ENCODE results near the gene SNRK. TPM values are rescaled to one million over a fixed set of nuclear protein-coding genes. Genes with fewer than 3 reads are reported as not detected.

SNRK gene
- polyA plus RNA-seq, 1 donor: 30.4 TPM

DNA sequence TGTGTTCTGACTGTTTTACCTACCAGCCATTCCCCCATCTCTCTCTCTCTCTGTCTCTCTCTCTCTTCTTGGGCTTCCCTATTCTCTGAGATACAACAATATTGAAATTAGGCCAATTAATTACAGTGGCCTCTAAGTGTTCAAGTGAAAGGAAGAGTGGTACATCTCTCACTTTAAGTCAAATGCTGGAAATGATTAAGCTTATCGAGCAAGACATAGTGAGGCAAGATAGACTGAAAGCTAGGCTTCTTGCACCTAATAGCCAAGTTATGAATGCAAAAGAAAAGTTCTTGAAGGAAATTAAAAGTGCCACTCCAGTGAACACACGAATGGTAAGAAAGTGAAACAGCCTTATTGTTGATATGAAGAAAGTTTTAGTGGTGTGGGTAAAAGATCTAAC is 21.3 kb downstream of the SNRK start:
- DNase-seq (ENCODE audit: low read depth): no peak

DNA sequence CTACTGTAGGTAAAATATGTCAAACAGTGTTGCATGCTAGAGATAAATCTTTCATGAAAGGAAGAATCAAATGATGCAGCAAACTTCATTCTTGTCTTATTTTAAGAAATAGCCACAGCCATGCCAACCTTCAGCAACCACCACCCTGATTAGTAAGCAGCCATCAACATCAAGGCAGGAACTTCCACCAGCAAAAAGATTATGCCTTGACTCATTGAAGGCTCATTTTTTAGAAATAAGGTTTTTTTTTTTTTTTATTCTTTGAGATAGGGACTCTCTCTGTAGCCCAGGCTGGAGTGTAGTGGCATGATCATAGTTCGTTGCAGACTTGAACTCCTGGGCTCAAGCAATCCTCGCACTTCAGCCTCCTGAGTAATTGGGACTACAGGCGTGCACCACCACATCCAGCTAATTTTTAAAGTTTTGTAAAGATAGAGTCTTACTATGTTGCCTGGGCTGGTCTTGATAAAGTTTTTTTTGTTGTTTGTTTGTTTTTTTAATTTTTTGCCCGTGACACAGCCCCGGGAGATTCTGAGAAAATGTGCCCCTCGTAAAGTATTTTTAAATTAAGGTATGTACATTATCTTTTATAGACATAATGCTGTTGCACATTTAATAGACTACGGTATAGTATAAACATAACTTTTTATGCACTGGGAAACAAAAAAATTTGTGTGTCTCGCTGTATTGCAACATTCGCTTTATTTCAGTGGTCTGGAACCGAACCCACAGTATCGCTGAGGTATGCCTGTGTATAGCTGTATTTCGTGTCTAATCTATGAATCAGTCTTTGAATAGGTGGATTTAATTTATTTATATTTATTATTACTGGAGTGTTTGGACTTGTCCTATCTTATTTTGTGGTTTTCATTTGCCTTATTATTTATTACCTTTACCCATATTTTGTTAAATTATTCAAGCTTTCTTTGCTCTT is 23.3 kb downstream of the SNRK start:
- DNase-seq (ENCODE audit: low read depth): no peak

DNA sequence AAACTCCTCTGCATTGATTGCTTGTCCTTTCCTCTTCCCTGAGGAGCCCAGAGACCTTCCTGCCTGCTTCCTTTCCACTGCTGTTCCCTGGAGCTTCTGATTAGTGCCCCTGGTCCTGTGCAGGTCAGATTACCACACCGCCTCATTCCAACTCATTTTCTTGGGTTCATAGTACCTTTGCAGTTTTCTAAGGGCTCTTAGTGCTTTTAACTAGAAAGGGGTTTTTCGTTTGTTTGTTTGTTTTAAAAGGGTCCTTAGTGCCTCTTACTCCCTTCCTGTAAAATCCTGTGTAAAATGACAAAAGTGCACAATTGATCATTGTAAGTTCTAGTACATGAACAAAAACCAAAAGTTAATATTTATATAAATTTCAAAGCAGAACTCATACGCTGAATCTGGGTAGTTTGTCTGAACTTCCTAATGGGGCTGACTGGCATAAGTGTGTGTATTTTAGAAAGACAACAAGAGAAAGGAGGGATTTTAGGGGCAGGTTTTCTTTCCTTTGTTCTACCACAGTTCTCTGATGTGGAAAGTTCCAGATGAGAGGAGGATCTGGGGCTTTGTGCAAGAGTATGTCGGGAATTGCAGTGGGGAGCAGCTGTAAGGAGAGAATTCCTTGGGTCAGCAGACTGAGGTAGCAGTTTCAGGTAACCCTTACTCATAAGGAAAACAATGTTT is 30.6 kb downstream of the SNRK start:
- no peak for DNase-seq (ENCODE audit: low read depth)

DNA sequence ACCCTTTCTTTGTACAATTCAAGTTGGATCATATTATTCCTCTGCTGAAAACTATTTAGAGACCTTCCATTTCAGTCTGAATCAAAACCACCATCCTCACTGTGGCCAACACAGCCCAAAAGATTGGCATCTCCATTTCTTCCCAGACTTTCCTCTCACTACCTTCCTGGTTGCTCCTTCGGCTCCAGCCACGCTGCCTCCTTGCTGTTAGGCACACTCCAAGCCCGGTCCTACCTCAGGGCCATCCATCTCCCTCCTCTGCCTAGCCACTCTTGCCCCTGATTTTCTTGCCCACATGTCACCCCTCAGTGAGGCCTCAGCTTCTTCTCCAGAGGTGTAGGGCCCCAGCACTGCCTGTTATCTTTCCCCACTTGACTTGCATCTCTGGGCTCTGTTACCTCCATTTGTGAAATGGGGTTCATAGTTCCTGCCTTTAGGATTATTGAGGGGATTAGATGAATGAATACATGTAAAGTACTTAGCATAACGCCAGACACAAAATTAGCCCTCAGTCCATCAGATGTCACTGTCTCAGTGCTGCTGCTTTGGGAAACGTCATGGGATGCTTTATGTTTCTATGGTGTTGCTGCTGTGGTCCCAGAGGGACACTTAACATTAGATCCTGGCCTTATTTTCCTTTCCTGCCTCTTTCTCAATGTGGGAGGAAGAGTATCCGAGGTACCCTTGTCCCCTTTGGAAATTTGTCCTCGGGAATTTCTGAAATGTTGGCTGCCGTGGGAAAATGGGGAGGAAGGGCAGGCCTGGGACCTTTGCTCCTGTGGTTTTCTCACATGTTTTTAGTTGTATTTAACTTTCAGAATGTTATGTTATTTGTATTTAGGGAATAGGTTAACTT is 31.3 kb downstream of the SNRK start:
- no peak for DNase-seq (ENCODE audit: low read depth)

DNA sequence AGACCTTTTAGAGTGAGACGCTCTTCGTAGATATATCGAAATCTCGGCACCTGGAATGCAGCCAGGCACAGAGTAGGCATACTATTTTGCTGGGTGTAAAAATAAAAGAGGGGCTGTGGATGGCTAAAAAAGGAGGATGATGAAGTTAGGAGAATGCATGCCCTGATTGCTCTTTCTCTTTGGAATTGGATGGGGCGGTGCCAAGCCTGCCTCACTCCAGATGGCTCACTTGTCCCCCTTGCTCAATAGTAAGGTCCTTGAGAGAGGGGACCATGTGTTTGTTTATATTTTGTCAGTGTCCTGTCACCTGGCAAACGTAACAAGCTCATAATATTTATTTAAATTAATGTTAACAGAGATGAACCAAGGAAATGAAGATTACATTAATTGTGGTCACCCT is 33.0 kb downstream of the SNRK start:
- DNase-seq (ENCODE audit: low read depth): no peak

DNA sequence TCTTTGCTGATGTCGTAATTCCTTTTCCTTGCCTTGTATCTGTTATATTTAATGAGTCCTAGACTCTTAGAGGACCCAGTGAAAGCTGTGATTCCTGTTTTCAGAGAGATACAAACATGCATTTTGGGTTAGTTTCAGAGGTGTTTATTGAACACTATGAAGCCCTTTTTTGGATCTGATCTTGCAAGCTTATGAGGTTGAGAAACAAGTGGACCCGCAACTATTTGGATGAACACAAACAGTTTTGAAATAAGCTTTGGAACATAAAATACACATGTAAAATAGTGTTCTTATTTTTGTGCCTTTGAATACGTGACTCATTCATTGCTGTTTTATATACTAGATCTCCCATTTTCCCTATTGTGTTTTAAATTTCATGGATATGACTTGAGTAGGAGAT is 33.5 kb downstream of the SNRK start:
- no peak for DNase-seq (ENCODE audit: low read depth)

DNA sequence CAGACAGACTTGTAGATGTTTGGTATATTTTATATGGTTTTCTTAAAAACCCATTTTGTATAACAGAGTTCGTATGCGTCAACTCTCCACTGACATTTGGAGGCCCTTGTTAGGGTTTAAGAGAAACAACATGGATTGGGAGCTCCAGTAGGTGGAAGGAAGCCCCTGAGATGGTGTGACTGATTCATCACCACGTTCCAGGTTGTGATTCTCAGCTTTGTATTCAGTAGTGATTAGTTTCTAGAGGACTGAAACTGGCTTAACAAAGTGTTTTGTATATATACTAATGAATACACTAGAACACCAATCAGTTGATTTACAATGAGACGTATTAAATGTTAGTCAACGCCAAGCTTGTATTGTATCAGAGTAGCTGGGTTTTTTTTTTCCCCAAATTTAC is 33.9 kb downstream of the SNRK start:
- DNase-seq (ENCODE audit: low read depth): no peak

DNA sequence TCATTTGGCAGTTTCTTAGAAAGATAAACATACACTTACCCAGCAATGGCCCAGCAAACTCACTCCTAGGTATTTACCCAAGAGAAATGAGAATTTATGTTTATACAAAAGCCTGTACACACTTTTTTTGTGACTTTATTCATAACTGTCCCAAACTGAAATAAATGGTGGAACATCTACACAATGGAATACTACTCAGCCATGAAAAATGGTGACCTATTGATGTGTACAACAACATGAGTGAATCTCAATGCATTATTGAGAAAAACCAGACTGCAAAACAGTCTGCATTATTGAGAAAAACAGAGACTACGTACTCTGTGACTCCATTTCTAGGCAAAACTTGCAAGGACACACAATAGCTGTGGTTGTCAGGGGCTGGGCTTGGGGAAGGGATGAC is 37.2 kb downstream of the SNRK start:
- no peak for DNase-seq (ENCODE audit: low read depth)

DNA sequence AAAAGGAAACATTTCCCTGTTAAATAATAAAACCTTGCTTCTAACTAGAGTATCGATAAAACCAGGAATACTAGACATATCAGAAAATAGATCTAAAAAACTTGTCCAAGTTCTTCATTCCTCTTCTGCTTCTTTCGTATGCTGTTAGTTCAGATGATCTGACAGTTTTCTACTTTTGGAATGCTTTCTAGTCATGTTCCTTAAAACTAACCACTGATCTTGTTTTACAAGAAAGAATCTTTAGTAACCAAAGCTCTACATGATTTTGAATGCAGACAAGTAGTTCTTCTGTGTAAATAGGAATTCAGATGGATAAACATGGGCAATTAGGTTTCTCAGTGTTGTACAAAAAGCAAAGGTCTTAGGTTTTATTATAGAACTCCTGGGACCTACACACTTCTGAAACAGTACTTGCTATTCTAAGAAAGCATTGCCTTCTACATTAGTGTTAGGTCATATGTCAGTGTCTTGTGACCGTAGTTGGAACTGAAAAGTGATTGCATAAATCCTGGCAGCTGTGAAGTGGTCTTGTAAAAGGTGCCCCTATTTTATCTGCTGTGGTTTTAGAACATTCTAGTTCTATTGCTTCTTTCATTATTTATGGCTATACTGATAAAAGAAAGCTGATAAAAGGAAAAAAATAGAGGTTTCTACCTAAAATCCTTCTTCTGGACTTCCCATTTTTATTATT is 40.7 kb downstream of the SNRK start:
- peak; percentile 28 for DNase-seq (ENCODE audit: low read depth)

DNA sequence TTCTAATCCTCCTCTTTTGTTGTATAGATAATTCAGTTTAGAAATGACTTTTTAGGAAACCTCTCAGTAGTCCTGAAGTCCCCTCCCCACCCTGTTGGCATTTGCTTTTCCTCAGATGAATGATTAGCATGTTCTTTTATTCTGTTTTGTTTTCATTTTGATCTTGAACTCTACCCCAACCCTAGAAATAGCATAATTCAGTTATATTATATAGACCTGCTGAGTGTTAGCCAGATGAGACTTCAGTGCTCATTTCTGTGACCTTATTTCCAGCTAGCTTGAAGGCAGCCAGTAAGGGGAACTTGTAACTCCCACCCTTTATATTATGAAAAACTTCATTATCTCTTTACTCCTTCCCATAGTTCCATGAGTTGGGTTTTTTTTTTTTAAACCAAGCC is 41.2 kb downstream of the SNRK start:
- DNase-seq (ENCODE audit: low read depth): no peak

DNA sequence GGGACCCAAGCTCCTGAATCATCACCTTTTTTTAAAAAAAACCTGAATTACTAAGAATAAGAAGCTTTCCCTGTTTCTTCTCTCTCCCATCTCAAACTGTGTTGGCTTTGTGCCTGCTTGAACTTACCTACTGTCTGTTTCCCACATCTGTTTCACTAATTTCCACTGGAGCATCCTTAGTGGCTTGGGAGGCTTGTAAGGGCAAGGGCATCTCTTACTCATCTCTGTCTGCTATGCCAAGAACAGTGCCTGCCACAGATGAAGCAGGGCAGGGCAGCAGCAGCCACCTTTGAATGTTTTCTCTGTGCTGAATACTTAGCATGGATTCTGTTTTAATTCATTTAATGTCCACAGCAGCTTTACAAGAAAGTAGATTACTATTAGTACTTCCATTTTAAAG is 42.3 kb downstream of the SNRK start:
- no peak for DNase-seq (ENCODE audit: low read depth)

DNA sequence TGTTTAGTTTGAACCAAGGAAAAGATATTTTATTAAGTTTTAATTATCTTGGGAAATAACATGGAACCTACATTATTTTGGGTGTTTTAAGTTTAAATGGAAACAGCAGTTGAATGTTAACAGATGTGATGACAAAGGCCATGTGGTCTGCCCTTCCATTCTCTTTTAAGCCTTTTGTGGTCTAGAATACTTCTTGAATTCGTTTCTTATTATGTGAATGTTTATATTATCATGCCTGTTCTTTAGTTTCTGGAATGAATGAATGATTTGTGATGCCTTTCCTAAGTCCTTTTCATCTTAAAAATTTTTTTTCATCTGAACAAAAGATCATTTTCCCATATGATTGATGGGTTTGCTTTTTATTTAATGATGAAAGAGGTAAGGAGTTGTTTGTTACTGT is 44.6 kb downstream of the SNRK start:
- no peak for DNase-seq (ENCODE audit: low read depth)

DNA sequence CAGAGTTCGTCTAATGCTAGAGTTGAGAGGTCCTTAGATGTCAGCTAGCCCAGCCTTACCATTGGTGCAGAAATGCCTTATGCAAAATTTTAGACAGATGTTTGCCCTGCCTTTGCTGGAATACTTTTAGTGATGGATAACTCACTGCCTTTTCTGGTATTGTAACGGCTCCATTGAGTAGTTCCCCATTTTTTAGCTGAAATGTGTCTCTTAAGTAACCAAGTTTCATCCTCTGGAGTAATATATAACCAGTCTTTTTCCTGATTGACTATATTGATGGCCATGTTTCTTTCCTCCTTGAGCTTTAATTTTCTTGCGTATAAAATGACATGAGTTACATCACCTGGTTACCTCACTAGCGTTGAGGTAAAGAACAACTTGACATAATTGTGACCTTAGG is 45.0 kb downstream of the SNRK start:
- no peak for DNase-seq (ENCODE audit: low read depth)

DNA sequence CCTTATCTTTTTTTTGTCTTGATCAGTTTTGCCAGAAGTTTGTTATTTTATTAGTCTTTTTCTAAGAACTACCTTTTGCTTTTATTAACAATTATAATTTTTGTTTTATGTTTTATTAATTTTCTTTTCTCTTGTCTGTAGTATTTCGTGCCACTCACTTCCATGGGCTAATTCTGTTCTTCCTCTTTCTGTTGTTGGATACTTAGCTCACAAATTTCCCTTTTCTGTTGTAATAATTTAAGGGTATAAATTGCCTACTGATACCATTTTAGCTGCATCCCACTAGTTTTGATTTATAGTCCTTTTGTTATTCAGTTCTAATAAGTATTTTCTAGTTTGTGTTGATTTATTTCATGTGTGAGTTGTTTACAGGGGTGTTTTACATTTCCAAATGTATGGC is 48.6 kb downstream of the SNRK start:
- DNase-seq (ENCODE audit: low read depth): no peak

DNA sequence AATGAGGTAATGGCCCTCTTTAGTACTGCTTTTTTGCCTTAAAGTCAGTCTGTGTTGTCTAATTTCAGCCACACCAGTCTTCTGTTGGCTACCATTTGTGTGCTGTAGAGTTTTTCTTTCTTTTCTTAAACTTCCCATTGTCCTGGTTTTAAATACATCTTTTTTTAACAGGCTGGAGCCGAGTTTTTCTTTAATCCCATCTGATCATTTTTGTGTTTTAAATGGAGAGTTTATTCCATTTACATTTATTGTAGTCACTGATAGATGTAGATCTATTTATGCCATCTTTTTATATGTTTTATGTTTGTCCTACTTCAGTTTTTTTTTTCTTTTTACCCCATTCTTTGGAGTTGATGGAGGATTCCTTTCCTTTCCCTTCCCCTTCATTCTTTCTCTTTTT is 49.5 kb downstream of the SNRK start:
- no peak for DNase-seq (ENCODE audit: low read depth)

DNA sequence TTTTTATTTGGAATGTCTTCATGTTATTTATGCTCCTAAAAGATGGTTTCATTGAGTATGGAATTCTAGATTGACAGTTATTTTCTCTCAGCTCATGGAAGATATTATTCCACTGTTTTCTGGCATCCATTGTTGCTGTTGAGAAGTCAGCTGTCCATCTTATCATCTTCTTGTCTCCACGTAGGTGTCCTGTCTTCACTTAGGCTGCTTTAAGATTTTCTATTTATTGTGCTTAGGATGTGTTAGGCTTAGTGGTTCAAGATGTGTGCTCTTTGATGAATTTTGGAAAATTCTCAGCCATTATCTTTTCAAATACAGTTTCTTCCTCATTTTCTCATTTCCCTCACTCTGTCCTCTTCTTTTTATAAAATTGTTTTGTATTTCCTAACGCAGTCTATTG is 52.0 kb downstream of the SNRK start:
- no peak for DNase-seq (ENCODE audit: low read depth)

DNA sequence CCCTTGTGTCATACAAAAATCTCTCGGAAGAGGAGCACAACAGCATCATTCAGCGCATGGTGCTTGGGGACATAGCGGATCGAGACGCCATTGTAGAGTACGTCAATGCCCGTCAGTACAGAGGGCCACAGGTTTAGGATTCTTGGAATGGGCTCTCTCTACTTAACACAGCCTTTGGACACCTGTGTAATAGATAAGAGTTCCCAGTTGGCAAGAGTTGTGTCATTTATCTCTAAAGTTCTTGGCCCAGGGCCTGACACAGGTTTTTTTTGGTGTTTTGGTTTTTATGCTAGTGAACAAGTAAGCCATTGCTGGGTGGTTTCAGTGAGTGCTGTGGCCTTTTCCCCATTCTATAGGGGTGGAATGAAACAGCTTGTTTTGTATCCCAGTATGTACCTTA is 54.1 kb downstream of the SNRK start:
- no peak for DNase-seq (ENCODE audit: low read depth)

DNA sequence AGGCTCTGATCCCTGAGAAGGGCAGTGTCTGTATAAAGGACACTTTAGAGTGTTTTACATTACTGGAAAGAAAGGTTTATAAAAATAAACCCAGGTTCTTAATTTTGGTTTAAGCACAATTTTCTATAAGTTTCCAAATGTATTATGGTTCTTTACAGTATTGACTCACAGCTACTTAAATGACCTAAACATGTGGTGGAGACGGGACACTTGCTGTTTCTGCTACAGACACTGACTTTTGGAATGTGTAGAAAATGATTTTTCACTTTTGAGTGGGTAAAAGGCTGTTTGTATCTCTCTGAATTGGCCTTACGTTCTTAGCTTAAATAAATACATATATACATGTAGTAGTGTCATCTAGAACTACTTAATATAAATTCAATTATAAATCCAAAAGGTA is 55.4 kb downstream of the SNRK start:
- no peak for DNase-seq (ENCODE audit: low read depth)

DNA sequence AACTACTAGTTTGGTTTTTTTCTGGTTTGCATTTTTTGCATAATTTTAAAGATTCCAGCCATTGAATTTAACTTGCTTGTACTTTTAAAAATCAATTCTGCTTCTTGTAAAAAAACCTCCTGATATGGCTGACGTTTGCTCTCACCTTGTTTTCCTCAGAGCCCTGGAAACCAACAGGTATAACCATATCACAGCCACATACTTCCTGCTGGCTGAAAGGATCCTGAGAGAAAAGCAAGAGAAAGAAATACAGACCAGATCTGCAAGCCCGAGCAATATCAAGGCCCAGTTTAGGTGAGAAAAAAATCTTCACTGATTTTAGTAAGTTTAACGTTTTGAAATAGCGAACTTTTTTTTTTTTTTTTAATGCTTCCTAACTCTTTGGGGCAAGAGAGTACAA is 56.8 kb downstream of the SNRK start:
- no peak for DNase-seq (ENCODE audit: low read depth)

DNA sequence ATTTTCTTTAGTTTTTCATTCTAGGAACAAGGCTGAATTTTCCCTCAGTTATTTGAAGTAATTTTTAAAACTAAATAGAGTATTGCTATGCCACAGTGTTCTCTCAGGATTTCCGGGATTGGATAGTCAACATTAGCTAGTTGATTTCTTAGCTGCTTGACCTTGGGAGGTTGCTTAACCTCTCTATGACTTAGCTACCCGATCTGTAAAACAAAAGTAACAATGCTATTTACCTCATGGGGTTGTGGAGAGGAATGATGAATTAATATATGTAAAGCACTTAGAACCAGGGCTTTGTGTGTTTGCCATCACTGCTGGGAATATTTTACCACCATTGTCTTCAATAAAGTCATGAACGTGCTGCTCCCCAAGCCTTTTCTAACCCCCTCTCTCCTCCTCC is 57.5 kb downstream of the SNRK start:
- no peak for DNase-seq (ENCODE audit: low read depth)

DNA sequence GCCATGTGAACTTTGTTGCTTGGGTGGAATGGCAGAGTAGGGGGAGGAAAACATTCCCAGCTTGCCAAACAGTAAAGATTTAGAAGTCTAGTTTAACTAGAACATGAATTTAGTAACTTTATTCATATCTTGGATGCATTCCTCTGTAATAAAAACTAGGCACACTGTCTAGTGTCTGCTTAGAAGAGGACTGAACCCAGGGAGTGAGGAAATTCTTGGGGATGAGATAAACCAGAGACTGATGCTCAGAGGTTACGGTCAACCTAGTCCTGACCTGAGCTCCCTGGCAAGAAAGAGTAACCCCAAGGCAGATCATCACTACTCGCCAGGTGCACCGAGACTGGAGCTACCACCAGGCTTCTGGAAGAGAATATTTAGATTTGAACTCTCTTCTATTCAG is 58.2 kb downstream of the SNRK start:
- DNase-seq (ENCODE audit: low read depth): no peak

DNA sequence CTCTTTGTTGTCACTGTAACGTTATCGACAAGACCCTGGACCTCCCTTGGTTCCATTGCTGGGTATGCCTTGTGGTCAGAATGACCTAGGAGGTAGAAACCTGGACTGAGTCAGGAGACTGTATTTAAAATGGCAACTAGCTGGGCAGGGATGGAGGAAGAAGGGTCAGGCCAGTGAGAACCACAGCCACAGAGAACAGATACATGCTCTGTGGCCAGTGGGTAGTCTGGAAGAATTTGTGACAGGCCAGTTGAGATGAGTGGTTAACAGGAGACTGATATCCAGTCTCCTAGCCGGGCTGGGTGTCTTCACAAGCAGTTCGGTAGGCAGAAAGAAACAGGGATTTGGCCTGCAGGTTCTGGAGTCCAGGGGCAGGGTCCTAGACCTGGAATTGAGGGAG is 58.9 kb downstream of the SNRK start:
- no peak for DNase-seq (ENCODE audit: low read depth)
